ENCODE results near the gene ZNF687. TPM values are rescaled to one million over a fixed set of nuclear protein-coding genes. Genes with fewer than 3 reads are reported as not detected.

Gene ZNF687
- polyA plus RNA-seq (2012; ENCODE audit: missing spikeins): 9.3 TPM

GRCh38 chr1:151281969-151282882 lies at the start of gene ZNF687:
ZNF687 (plus strand) TSS chr1:151282299; CDS start chr1:151286292, 3,993 bp downstream.
- FAIRE-seq (peak; percentile 98), DNase-seq (ENCODE audit: insufficient read length) (peak; percentile 98)
- TF ChIP-seq POLR2A (IDR thresholded peaks at IDR 0.05; ENCODE audit: low read depth, low read length) (peak; percentile 84), POLR2AphosphoS5 (IDR thresholded peaks at IDR 0.05; ENCODE audit: low read depth, low read length) (no peak), TAF1 (IDR thresholded peaks at IDR 0.05; ENCODE audit: borderline replicate concordance, low read depth, low read length) (peak; percentile 60)

- DNase-seq (ENCODE audit: insufficient read length) (no peak), FAIRE-seq (no peak)
- TF ChIP-seq POLR2AphosphoS5 (IDR thresholded peaks at IDR 0.05; ENCODE audit: low read depth, low read length) (no peak), TAF1 (IDR thresholded peaks at IDR 0.05; ENCODE audit: borderline replicate concordance, low read depth, low read length) (no peak), POLR2A (IDR thresholded peaks at IDR 0.05; ENCODE audit: low read depth, low read length) (no peak)
These were observed 46.9 kb upstream of the ZNF687 start for GRCh38 chr1:151235235-151235634.

GRCh38 chr1:151237678-151238466 lies 44.2 kb upstream of the ZNF687 start:
- TF ChIP-seq TAF1 (IDR thresholded peaks at IDR 0.05; ENCODE audit: borderline replicate concordance, low read depth, low read length): no peak
- no peak for TF ChIP-seq POLR2AphosphoS5 (IDR thresholded peaks at IDR 0.05; ENCODE audit: low read depth, low read length)
- TF ChIP-seq POLR2A (IDR thresholded peaks at IDR 0.05; ENCODE audit: low read depth, low read length): no peak
- FAIRE-seq: no peak
- no peak for DNase-seq (ENCODE audit: insufficient read length)

GRCh38 chr1:151238467-151238739 lies 43.7 kb upstream of the ZNF687 start:
- TF ChIP-seq POLR2A (IDR thresholded peaks at IDR 0.05; ENCODE audit: low read depth, low read length): no peak
- TF ChIP-seq POLR2AphosphoS5 (IDR thresholded peaks at IDR 0.05; ENCODE audit: low read depth, low read length): no peak
- no peak for TF ChIP-seq TAF1 (IDR thresholded peaks at IDR 0.05; ENCODE audit: borderline replicate concordance, low read depth, low read length)
- FAIRE-seq: no peak
- DNase-seq (ENCODE audit: insufficient read length): no peak

- DNase-seq (ENCODE audit: insufficient read length): no peak
- TF ChIP-seq POLR2AphosphoS5 (IDR thresholded peaks at IDR 0.05; ENCODE audit: low read depth, low read length) (no peak), POLR2A (IDR thresholded peaks at IDR 0.05; ENCODE audit: low read depth, low read length) (no peak), TAF1 (IDR thresholded peaks at IDR 0.05; ENCODE audit: borderline replicate concordance, low read depth, low read length) (no peak)
- FAIRE-seq: no peak
These were observed 39.7 kb upstream of the ZNF687 start for GRCh38 chr1:151242442-151242841.

- DNase-seq (ENCODE audit: insufficient read length) (no peak), FAIRE-seq (no peak)
- TF ChIP-seq POLR2A (IDR thresholded peaks at IDR 0.05; ENCODE audit: low read depth, low read length) (no peak), POLR2AphosphoS5 (IDR thresholded peaks at IDR 0.05; ENCODE audit: low read depth, low read length) (no peak), TAF1 (IDR thresholded peaks at IDR 0.05; ENCODE audit: borderline replicate concordance, low read depth, low read length) (no peak)
These were observed 38.3 kb upstream of the ZNF687 start for GRCh38 chr1:151243683-151244216.

GRCh38 chr1:151246786-151247185 lies 35.3 kb upstream of the ZNF687 start:
- TF ChIP-seq POLR2AphosphoS5 (IDR thresholded peaks at IDR 0.05; ENCODE audit: low read depth, low read length) (no peak), POLR2A (IDR thresholded peaks at IDR 0.05; ENCODE audit: low read depth, low read length) (no peak), TAF1 (IDR thresholded peaks at IDR 0.05; ENCODE audit: borderline replicate concordance, low read depth, low read length) (no peak)
- FAIRE-seq (no peak), DNase-seq (ENCODE audit: insufficient read length) (no peak)

GRCh38 chr1:151251656-151252470 lies 30.2 kb upstream of the ZNF687 start:
- FAIRE-seq (no peak), DNase-seq (ENCODE audit: insufficient read length) (peak; percentile 50)
- TF ChIP-seq TAF1 (IDR thresholded peaks at IDR 0.05; ENCODE audit: borderline replicate concordance, low read depth, low read length) (no peak), POLR2AphosphoS5 (IDR thresholded peaks at IDR 0.05; ENCODE audit: low read depth, low read length) (no peak), POLR2A (IDR thresholded peaks at IDR 0.05; ENCODE audit: low read depth, low read length) (no peak)

GRCh38 chr1:151254217-151255213 lies 27.6 kb upstream of the ZNF687 start, which contains the start of gene PSMD4:
PSMD4 (plus strand) TSS chr1:151254734; CDS start chr1:151254783, 49 bp downstream.
- peak; percentile 95 for TF ChIP-seq POLR2AphosphoS5 (IDR thresholded peaks at IDR 0.05; ENCODE audit: low read depth, low read length)
- TF ChIP-seq TAF1 (IDR thresholded peaks at IDR 0.05; ENCODE audit: borderline replicate concordance, low read depth, low read length): peak; percentile 84
- TF ChIP-seq POLR2A (IDR thresholded peaks at IDR 0.05; ENCODE audit: low read depth, low read length): peak; percentile 94
- FAIRE-seq: peak; percentile 99
- peak; percentile 99 for DNase-seq (ENCODE audit: insufficient read length)

GRCh38 chr1:151255381-151255780 lies 26.7 kb upstream of the ZNF687 start:
- TF ChIP-seq POLR2AphosphoS5 (IDR thresholded peaks at IDR 0.05; ENCODE audit: low read depth, low read length): no peak
- no peak for TF ChIP-seq POLR2A (IDR thresholded peaks at IDR 0.05; ENCODE audit: low read depth, low read length)
- no peak for TF ChIP-seq TAF1 (IDR thresholded peaks at IDR 0.05; ENCODE audit: borderline replicate concordance, low read depth, low read length)
- FAIRE-seq (no peak), DNase-seq (ENCODE audit: insufficient read length) (no peak)
